Activated CD8-positive, alpha-beta T cell treated with anti-CD3 and anti-CD28 coated beads for 36 hours (primary cell): ENCODE data around the gene LIG1. TPM values are rescaled to one million over a fixed set of nuclear protein-coding genes. Genes with fewer than 3 reads are reported as not detected.
"Not testable (repeated sequence)": the region's sequence is repeated elsewhere in the genome, so short reads cannot be mapped to it uniquely, and the experiment has no call there.

ENCODE experiments used
- ATAC-seq: fragments of 200-7000 bp; cut with Tn5 transposase; one replicate; pipeline ENCODE4 v1.10.0; 2021; ENCODE audit warnings: mild to moderate bottlenecking, moderate library complexity
- CTCF ChIA-PET: fragments of 350-600 bp; sonication (Branson Sonifier 250); formaldehyde crosslinking; loops from one replicate; lab custom pipeline; 2021; ENCODE audit warnings: antibody characterized with exemption; lab: Charles Lee
- POLR2A ChIA-PET: fragments of 350-600 bp; sonication (Branson Sonifier 250); formaldehyde crosslinking; loops from one replicate; lab custom pipeline; 2021; ENCODE audit warnings: antibody characterized with exemption; lab: Charles Lee
- DNase-seq: peaks from one replicate; pipeline ENCODE4 v3.0.0-alpha.2; 2020
- H3K27ac Mint-ChIP-seq: one replicate; pipeline ENCODE4 v1.8.0; 2021; ENCODE audit warnings: mild to moderate bottlenecking, mixed read lengths
- H3K27me3 Mint-ChIP-seq: one replicate; pipeline ENCODE4 v1.8.0; 2021; ENCODE audit warnings: mixed read lengths
- H3K36me3 Mint-ChIP-seq: one replicate; pipeline ENCODE4 v1.8.0; 2021; ENCODE audit warnings: low read depth, mixed read lengths
- H3K4me1 Mint-ChIP-seq: one replicate; pipeline ENCODE4 v1.8.0; 2021; ENCODE audit warnings: low read depth, mixed read lengths
- H3K4me3 Mint-ChIP-seq: one replicate; pipeline ENCODE4 v1.8.0; 2021; ENCODE audit warnings: mild to moderate bottlenecking, moderate library complexity, mixed read lengths
- H3K9me3 Mint-ChIP-seq: one replicate; pipeline ENCODE4 v1.8.0; 2021; ENCODE audit warnings: mixed read lengths
- intact Hi-C: fragments of 100-400 bp; cut with micrococcal nuclease; formaldehyde crosslinking; loops from one replicate; pipeline ENCODE4 v1.10.0; 2022
- total RNA-seq, 2 experiments: library from RNA; stranded (reverse); gene quantifications; one replicate each; pipeline ENCODE4 v1.2.3, GENCODE V29; 2021
- TF ChIP-seq, protein P1 (sequence below): fragments of 200-600 bp; IDR thresholded peaks from one replicate; pipeline ENCODE4 v1.8.0; 2022; ENCODE audit warnings: antibody characterized with exemption, mild to moderate bottlenecking

Gene LIG1
- total RNA-seq, 2 experiments from 2014 or later: 181 to 188 TPM

DNA sequence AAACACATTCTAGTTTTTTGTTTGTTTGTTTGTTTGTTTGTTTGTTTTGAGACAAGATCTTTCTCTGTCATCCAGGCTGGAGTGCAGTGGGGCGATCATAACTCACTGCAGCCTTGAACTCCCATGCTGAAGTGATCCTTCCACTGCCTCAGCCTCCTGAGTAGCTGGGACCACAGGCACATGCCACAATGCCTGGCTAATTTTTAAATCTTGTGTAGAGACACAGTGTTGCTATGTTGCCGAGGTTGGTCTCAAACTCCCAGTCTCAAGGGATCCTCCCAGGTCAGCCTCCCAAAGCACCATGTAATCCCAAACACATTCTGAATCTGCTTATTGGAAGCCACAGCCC, 75.3 kb downstream of the LIG1 start:
- ATAC-seq: no peak
- CTCF ChIA-PET: interaction anchor here (3.4 kb wide), 1 partner anchor 13 kb away, joined by 13 read pairs; no protein-coding TSS in a partner anchor

GRCh38 chr19:48094129-48094854, 75.9 kb downstream of the LIG1 start:
- peaks cover 11% of the 10 kb centered on the region for H3K9me3 Mint-ChIP-seq
- H3K4me1 Mint-ChIP-seq: peaks cover 2% of the 10 kb centered on the region
- peaks cover 9% of the 10 kb centered on the region for H3K36me3 Mint-ChIP-seq
- H3K4me3 Mint-ChIP-seq: no peak overlapping the region
- POLR2A ChIA-PET: interaction anchor here (0.6 kb wide), 1 partner anchor 78 kb away, joined by 3 read pairs; no protein-coding TSS in a partner anchor
- peaks cover 2% of the 10 kb centered on the region for H3K27me3 Mint-ChIP-seq
- ATAC-seq (no peak), DNase-seq (no peak)
- TF ChIP-seq, protein P1, sequence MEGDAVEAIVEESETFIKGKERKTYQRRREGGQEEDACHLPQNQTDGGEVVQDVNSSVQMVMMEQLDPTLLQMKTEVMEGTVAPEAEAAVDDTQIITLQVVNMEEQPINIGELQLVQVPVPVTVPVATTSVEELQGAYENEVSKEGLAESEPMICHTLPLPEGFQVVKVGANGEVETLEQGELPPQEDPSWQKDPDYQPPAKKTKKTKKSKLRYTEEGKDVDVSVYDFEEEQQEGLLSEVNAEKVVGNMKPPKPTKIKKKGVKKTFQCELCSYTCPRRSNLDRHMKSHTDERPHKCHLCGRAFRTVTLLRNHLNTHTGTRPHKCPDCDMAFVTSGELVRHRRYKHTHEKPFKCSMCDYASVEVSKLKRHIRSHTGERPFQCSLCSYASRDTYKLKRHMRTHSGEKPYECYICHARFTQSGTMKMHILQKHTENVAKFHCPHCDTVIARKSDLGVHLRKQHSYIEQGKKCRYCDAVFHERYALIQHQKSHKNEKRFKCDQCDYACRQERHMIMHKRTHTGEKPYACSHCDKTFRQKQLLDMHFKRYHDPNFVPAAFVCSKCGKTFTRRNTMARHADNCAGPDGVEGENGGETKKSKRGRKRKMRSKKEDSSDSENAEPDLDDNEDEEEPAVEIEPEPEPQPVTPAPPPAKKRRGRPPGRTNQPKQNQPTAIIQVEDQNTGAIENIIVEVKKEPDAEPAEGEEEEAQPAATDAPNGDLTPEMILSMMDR: no peak
- H3K27ac Mint-ChIP-seq: no peak overlapping the region
- intact Hi-C loops: no loop called here
- CTCF ChIA-PET: interaction anchor here (0.6 to 3.4 kb wide), 2 partner anchors 13 to 1292 kb away, joined by 3 to 13 read pairs; no protein-coding TSS in a partner anchor

More for the DNA sequence above, 75.3 kb downstream of the LIG1 start:
- TF ChIP-seq, protein P1: no peak
- Mint-ChIP-seq H3K4me3 (no peak overlapping the region), H3K27ac (no peak overlapping the region), H3K36me3 (peaks cover 9% of the 10 kb centered on the region), H3K4me1 (peaks cover 2% of the 10 kb centered on the region), H3K27me3 (peaks cover 2% of the 10 kb centered on the region), H3K9me3 (peaks cover 11% of the 10 kb centered on the region)
- intact Hi-C loops: no loop called here
- POLR2A ChIA-PET: no interaction called here
- DNase-seq: no peak

DNA sequence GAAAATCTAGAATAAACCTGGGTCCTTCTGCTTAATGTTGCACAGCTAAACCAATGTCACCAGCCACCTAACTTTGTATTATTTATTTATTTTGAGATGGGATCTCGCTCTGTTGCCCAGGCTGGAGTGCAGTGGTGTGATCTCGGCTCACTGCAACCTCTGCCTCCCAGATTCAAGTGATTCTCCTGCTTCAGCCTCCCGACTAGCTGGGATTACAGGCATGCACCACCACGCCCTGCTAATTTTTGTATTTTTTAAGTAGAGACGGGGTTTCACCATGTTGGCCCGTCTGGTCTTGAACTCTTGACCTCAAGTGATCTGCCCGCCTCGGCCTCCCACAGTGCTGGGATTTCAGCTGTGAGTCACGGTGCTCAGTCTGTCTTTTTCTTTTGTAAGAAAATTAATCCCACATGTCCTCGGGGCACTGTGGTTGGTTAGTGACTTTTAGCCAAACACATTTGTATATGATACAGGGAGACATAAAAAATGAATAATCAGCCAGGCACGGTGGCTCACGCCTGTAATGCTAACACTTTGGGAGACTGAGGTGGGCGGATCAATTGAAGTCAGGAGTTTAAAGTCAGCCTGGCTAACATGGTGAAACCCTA, 78.9 kb downstream of the LIG1 start:
- peaks cover 11% of the 10 kb centered on the region for H3K9me3 Mint-ChIP-seq
- H3K36me3 Mint-ChIP-seq, H3K4me1 Mint-ChIP-seq, H3K27ac Mint-ChIP-seq, POLR2A ChIA-PET, ATAC-seq, H3K27me3 Mint-ChIP-seq, intact Hi-C loops, DNase-seq, CTCF ChIA-PET, H3K4me3 Mint-ChIP-seq: not testable (repeated sequence)

GRCh38 chr19:48090281-48090802, 79.8 kb downstream of the LIG1 start:
- ATAC-seq: no peak
- peaks cover 4% of the 10 kb centered on the region for H3K27me3 Mint-ChIP-seq
- no peak overlapping the region for H3K27ac Mint-ChIP-seq
- intact Hi-C loops: no loop called here
- H3K4me1 Mint-ChIP-seq: peaks cover 2% of the 10 kb centered on the region
- DNase-seq: no peak
- CTCF ChIA-PET: interaction anchor here (1.0 kb wide), 1 partner anchor 127 kb away, joined by 3 read pairs; no protein-coding TSS in a partner anchor
- POLR2A ChIA-PET: no interaction called here
- peaks cover 6% of the 10 kb centered on the region for H3K36me3 Mint-ChIP-seq
- no peak overlapping the region for H3K4me3 Mint-ChIP-seq
- TF ChIP-seq, protein P1: no peak
- H3K9me3 Mint-ChIP-seq: peaks cover 11% of the 10 kb centered on the region

GRCh38 chr19:48088991-48089390, 81.2 kb downstream of the LIG1 start:
- H3K4me3 Mint-ChIP-seq, H3K9me3 Mint-ChIP-seq, ATAC-seq, H3K27ac Mint-ChIP-seq, DNase-seq, CTCF ChIA-PET, H3K4me1 Mint-ChIP-seq, intact Hi-C loops, H3K36me3 Mint-ChIP-seq, POLR2A ChIA-PET, H3K27me3 Mint-ChIP-seq: not testable (repeated sequence)
